ENCODE data around the gene KRTAP20-3.

GRCh38 chr21:30598802-30599201 lies 43.9 kb upstream of the KRTAP20-3 start, which contains the start of gene KRTAP6-2:
- no peak for TF ChIP-seq CTCF (IDR thresholded peaks at IDR 0.05; ENCODE audit: low read depth, low read length, poor library complexity, severe bottlenecking)
- no peak for TF ChIP-seq EZH2phosphoT487 (IDR thresholded peaks at IDR 0.05; ENCODE audit: borderline replicate concordance, low read length)
